HepG2 (cell line): ENCODE measurements around the gene WNT3. TPM values are rescaled to one million over a fixed set of nuclear protein-coding genes. Genes with fewer than 3 reads are reported as not detected.

ENCODE experiments used
- ATAC-seq: fragments of 200-7000 bp; cut with Tn5 transposase; 3 replicates; pipeline ENCODE4 v1.9.1; 2020; ENCODE audit warnings: mild to moderate bottlenecking, moderate library complexity
- BruUV-seq: library from RNA; stranded (reverse); fragments of 400-500 nt; replicated peaks from 2 replicates; lab custom pipeline; 2021; lab: Mats Ljungman, UMichigan
- CTCF ChIA-PET: fragments of 300-600 bp; formaldehyde crosslinking; extraction: SDS; loops from one replicate; lab custom pipeline; 2021; ENCODE audit warnings: low total read pairs, inconsistent platforms, low intra/inter-chr PET ratio; lab: Yijun Ruan, JAX
- POLR2A ChIA-PET: fragments of 350-600 bp; sonication (Branson Sonifier 250); formaldehyde crosslinking; loops from one replicate; lab custom pipeline; 2020; ENCODE audit warnings: antibody characterized with exemption, inconsistent platforms; lab: Yijun Ruan, JAX
- DNase-seq: peaks from one replicate; pipeline ENCODE4 v3.0.0-alpha.2; 2015; ENCODE audit warnings: low spot score
- FAIRE-seq: peaks from 3 replicates; lab custom pipeline; 2011; peaks lifted over from hg19 to GRCh38; lab: Jason Lieb, UNC
- H2AFZ ChIP-seq: one replicate; pipeline ENCODE4 v1.6.1; 2011; ENCODE audit warnings: low read length, inconsistent platforms
- H3K27ac ChIP-seq: fragments of 300-600 bp; 3 replicates; pipeline ENCODE4 v1.8.0; 2011; ENCODE audit warnings: mixed run types, mild to moderate bottlenecking, mixed read lengths, low read length, inconsistent platforms; ENCODE audit not compliant: insufficient read depth; ENCODE audit errors: extremely low read length
- H3K27me3 ChIP-seq, 2 experiments: fragments of 200-600 bp in 1 of 2; 2 replicates in 1 of 2; 3 replicates in 1 of 2; pipeline versions ENCODE4 v1.6.0 to v1.8.0; 2011; ENCODE audit warnings: low read length in 2 of 2, mild to moderate bottlenecking in 2 of 2, moderate library complexity in 2 of 2, inconsistent platforms in 1 of 2; ENCODE audit not compliant: insufficient read depth in 2 of 2, control insufficient read depth in 1 of 2
- H3K36me3 ChIP-seq, 2 experiments: fragments of 200-600 bp in 1 of 2; replicated peaks in 1 of 2; 2 replicates in 1 of 2; 3 replicates in 1 of 2; pipeline versions ENCODE4 v1.5.1 to v1.8.0; 2011; ENCODE audit warnings: low read length in 2 of 2, inconsistent platforms in 1 of 2; ENCODE audit not compliant: insufficient read depth in 2 of 2, control insufficient read depth in 1 of 2
- H3K4me1 ChIP-seq: 2 replicates; pipeline ENCODE4 v1.5.1; 2012; ENCODE audit warnings: low read length, inconsistent platforms; ENCODE audit not compliant: insufficient read depth
- H3K4me2 ChIP-seq: 2 replicates; pipeline ENCODE4 v1.6.0; 2011; ENCODE audit warnings: low read depth, low read length, inconsistent platforms
- H3K4me3 ChIP-seq, 3 experiments: fragments of 200-600 bp in 1 of 3; sonication (generic), shearing (Covaris generic) in 1 of 3; replicated peaks in 1 of 3; 2 replicates each; pipeline ENCODE4 v1.5.1; 2011 to 2016; ENCODE audit warnings: low read length in 3 of 3, inconsistent platforms in 2 of 3, low read depth in 2 of 3, mild to moderate bottlenecking in 2 of 3, control low read depth in 1 of 3, mixed read lengths in 1 of 3; ENCODE audit not compliant: insufficient read depth in 1 of 3
- H3K79me2 ChIP-seq: one replicate; pipeline ENCODE4 v1.6.1; 2011; ENCODE audit warnings: low read length, inconsistent platforms; ENCODE audit not compliant: insufficient read depth
- H3K9ac ChIP-seq: 2 replicates; pipeline ENCODE4 v1.6.0; 2011; ENCODE audit warnings: mild to moderate bottlenecking, low read depth, low read length, inconsistent platforms; ENCODE audit not compliant: insufficient read depth
- H3K9me3 ChIP-seq: 2 replicates; pipeline ENCODE4 v1.5.1; 2012; ENCODE audit warnings: mild to moderate bottlenecking, low read length
- H4K20me1 ChIP-seq: 2 replicates; pipeline ENCODE4 v1.6.0; 2011; ENCODE audit warnings: inconsistent platforms, mild to moderate bottlenecking, low read length, moderate library complexity; ENCODE audit not compliant: insufficient read depth
- HIVEP1 ChIP-seq: sonication (generic); formaldehyde crosslinking; IDR thresholded peaks from 2 replicates; pipeline ENCODE4 v1.4.0; 2020; ENCODE audit warnings: mild to moderate bottlenecking, missing genetic modification reagents
- KDM4B ChIP-seq: sonication (generic); formaldehyde crosslinking; IDR thresholded peaks from 2 replicates; pipeline ENCODE4 v1.4.0; 2020; ENCODE audit warnings: missing genetic modification reagents
- NFE2L2 ChIP-seq: fragments of 150-350 bp; IDR thresholded peaks from 2 replicates; pipeline ENCODE4 v1.6.1; 2014; ENCODE audit warnings: low read length
- NR2F2 ChIP-seq: IDR thresholded peaks from 2 replicates; pipeline ENCODE4 v1.6.1; 2012; ENCODE audit warnings: low read depth, inconsistent platforms, borderline replicate concordance
- PAF1 ChIP-seq: IDR thresholded peaks from 2 replicates; pipeline ENCODE4 v1.6.1; 2016; ENCODE audit warnings: missing genetic modification reagents, missing compliant biosample characterization
- PHF5A ChIP-seq: IDR thresholded peaks from one replicate; pipeline ENCODE4 v1.6.1; 2018; ENCODE audit warnings: low read depth, missing genetic modification reagents; ENCODE audit not compliant: unreplicated experiment
- SCMH1 ChIP-seq: sonication (generic); formaldehyde crosslinking; IDR thresholded peaks from 2 replicates; pipeline ENCODE4 v1.9.0; 2021; ENCODE audit warnings: missing genetic modification reagents, mild to moderate bottlenecking, borderline replicate concordance
- SKI ChIP-seq: fragments of 450-650 bp; IDR thresholded peaks from one replicate; pipeline ENCODE4 v1.6.1; 2018; ENCODE audit warnings: mild to moderate bottlenecking; ENCODE audit not compliant: partially characterized antibody
- SP1 ChIP-seq, 2 experiments: fragments of 450-650 bp in 1 of 2; sonication (generic) in 1 of 2; formaldehyde crosslinking in 1 of 2; IDR thresholded peaks; 2 replicates each; pipeline versions ENCODE4 v1.4.0 to v1.6.1; 2016 to 2020; ENCODE audit warnings: missing genetic modification reagents in 1 of 2
- STAT6 ChIP-seq: sonication (generic); formaldehyde crosslinking; IDR thresholded peaks from 2 replicates; pipeline ENCODE4 v1.4.0; 2020; ENCODE audit warnings: missing genetic modification reagents, mild to moderate bottlenecking, borderline replicate concordance
- ZBTB20 ChIP-seq: sonication (generic); formaldehyde crosslinking; IDR thresholded peaks from 2 replicates; pipeline ENCODE4 v1.8.1; 2023; ENCODE audit warnings: missing genetic modification reagents, low read depth, mild to moderate bottlenecking, borderline replicate concordance
- ZFP82 ChIP-seq: sonication (generic); formaldehyde crosslinking; IDR thresholded peaks from 2 replicates; pipeline ENCODE4 v1.5.1; 2020; ENCODE audit warnings: mild to moderate bottlenecking, missing genetic modification reagents, borderline replicate concordance
- ZNF276 ChIP-seq: sonication (generic); formaldehyde crosslinking; IDR thresholded peaks from 2 replicates; pipeline ENCODE4 v1.4.0; 2020; ENCODE audit warnings: mild to moderate bottlenecking, low read depth, missing genetic modification reagents
- ZNF30 ChIP-seq: sonication (generic); formaldehyde crosslinking; IDR thresholded peaks from 2 replicates; pipeline ENCODE4 v1.5.0; 2020; ENCODE audit warnings: mild to moderate bottlenecking, missing genetic modification reagents
- ZNF501 ChIP-seq: sonication (generic); formaldehyde crosslinking; IDR thresholded peaks from 2 replicates; pipeline ENCODE4 v1.5.1; 2020; ENCODE audit warnings: mild to moderate bottlenecking, moderate library complexity, missing genetic modification reagents
- ZNF513 ChIP-seq: sonication (generic); formaldehyde crosslinking; conservative IDR thresholded peaks from 2 replicates; pipeline ENCODE4 v1.5.0; 2020; ENCODE audit warnings: missing genetic modification reagents
- ZNF570 ChIP-seq: sonication (generic); formaldehyde crosslinking; IDR thresholded peaks from 2 replicates; pipeline ENCODE4 v1.4.0; 2020; ENCODE audit warnings: mild to moderate bottlenecking, missing genetic modification reagents, borderline replicate concordance
- ZNF841 ChIP-seq: sonication (generic); formaldehyde crosslinking; IDR thresholded peaks from 2 replicates; pipeline ENCODE4 v1.8.1; 2023; ENCODE audit warnings: missing genetic modification reagents, borderline replicate concordance
- WGBS: methylation state at CpG from one replicate; pipeline ENCODE4 v1.1.6; 2017; ENCODE audit warnings: low lambda C conversion rate; 5-methylcytosine and 5-hydroxymethylcytosine counted together
- in situ Hi-C: cut with HindIII; loops from 2 replicates; pipeline ENCODE4 v1.10.0; 2017; ENCODE audit warnings: low pct_unique_long_range_greater_than_20kb; ENCODE audit not compliant: extremely low pct_ligation_motif_present
- intact Hi-C: fragments of 100-400 bp; cut with micrococcal nuclease; formaldehyde crosslinking; loops from one replicate; pipeline ENCODE4 v1.10.0; 2022; ENCODE audit not compliant: unreplicated experiment
- polyA plus RNA-seq, 8 experiments: library from polyadenylated mRNA; depleted of rRNA in 3 of 8; stranded (reverse) in 7 of 8; unstranded in 1 of 8; fragments of >200 nt; fragmentation: Illumina TruSeq in 4 of 8; extraction: Trizol in 4 of 8; gene quantifications; 2 replicates each; pipeline versions ENCODE4 v1.2.1 to v1.2.3, GENCODE V29; 2011 to 2016; ENCODE audit warnings: low read depth in 4 of 8, missing spikeins in 1 of 8, mixed read lengths in 1 of 8; ENCODE audit not compliant: insufficient read depth in 1 of 8
- total RNA-seq, 5 experiments: library from RNA; depleted of rRNA; stranded (reverse); fragments of >200 nt; fragmentation: Illumina TruSeq; extraction: Trizol; gene quantifications; 2 replicates each; pipeline ENCODE4 v1.2.3, GENCODE V29; 2016; ENCODE audit warnings: low read depth in 1 of 5
- TF ChIP-seq, protein P1 (sequence below): sonication (generic); formaldehyde crosslinking; IDR thresholded peaks from 2 replicates; pipeline ENCODE4 v1.9.0; 2021; ENCODE audit warnings: missing genetic modification reagents, borderline replicate concordance

Gene WNT3
- total and polyA plus RNA-seq, 2 of the 13 experiments (the other 11 are each of a cell fraction or from before 2014, with no cell fraction given): 8.5 to 10.3 TPM

DNA sequence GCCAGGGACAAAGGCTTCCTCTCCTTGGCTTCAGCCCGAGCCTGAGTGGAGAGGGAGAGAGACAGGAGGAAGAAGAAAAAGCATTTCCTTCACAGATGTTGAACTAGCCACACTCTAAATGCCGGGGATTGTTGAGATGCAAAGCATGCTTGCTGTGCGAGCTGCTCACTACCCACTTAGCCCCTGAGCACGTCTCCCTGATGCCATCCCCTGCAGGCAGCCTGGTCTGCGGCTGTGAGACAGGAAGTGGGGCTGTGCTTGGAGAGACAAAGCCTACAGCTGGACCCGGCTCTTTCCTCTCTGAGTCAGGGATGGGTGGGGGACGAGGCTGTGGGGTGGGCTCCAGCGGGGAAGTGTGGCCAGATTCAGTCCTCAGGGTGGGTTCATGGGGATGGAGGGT, 46.6 kb upstream of the WNT3 start:
- Histone ChIP-seq H3K4me3 (no peak overlapping the region), H3K9me3 (no peaks in the 10 kb centered on the region), H2AFZ (no peak overlapping the region), H4K20me1 (no peaks in the 10 kb centered on the region), H3K4me1 (peaks cover 55% of the 10 kb centered on the region), H3K27ac (no peak overlapping the region), H3K4me2 (no peak overlapping the region), H3K79me2 (no peaks in the 10 kb centered on the region), H3K27me3 (peaks cover 10 to 29% of the 10 kb centered on the region in 2 experiments; a peak in 3 of 5 replicates), H3K9ac (no peak overlapping the region), H3K36me3 (no peaks in the 10 kb centered on the region)
- TF ChIP-seq KDM4B: no peak
- TF ChIP-seq SCMH1: no peak
- TF ChIP-seq NFE2L2: no peak
- TF ChIP-seq STAT6 (CRISPR knock-in tag): no peak
- TF ChIP-seq, protein P1, sequence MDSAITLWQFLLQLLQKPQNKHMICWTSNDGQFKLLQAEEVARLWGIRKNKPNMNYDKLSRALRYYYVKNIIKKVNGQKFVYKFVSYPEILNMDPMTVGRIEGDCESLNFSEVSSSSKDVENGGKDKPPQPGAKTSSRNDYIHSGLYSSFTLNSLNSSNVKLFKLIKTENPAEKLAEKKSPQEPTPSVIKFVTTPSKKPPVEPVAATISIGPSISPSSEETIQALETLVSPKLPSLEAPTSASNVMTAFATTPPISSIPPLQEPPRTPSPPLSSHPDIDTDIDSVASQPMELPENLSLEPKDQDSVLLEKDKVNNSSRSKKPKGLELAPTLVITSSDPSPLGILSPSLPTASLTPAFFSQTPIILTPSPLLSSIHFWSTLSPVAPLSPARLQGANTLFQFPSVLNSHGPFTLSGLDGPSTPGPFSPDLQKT (CRISPR knock-in tag): no peak
- TF ChIP-seq ZNF841 (CRISPR knock-in tag): no peak
- TF ChIP-seq ZBTB20 (CRISPR knock-in tag): no peak
- TF ChIP-seq ZNF570: no peak
- no peak for TF ChIP-seq SKI
- no peak for TF ChIP-seq PHF5A (CRISPR knock-in tag)
- no peak for TF ChIP-seq HIVEP1 (CRISPR knock-in tag)
- no peak for TF ChIP-seq ZFP82 (CRISPR knock-in tag)
- no peak for TF ChIP-seq ZNF501 (CRISPR knock-in tag)
- TF ChIP-seq SP1 (IDR thresholded peaks at IDR 0.05): no peak
- TF ChIP-seq SP1 (CRISPR knock-in tag; IDR thresholded peaks at IDR 0.05): no peak
- TF ChIP-seq ZNF276: no peak
- TF ChIP-seq PAF1 (CRISPR knock-in tag): no peak
- TF ChIP-seq ZNF513 (CRISPR knock-in tag): no peak
- no peak for TF ChIP-seq NR2F2
- TF ChIP-seq ZNF30 (CRISPR knock-in tag): no peak
- FAIRE-seq: no peak
- in situ Hi-C loops: no loop called here
- POLR2A ChIA-PET: no interaction called here
- intact Hi-C loops: no loop called here
- no TSS peak for BruUV-seq
- DNase-seq: no peak
- ATAC-seq: no peak
- WGBS: 36% methylated on average over 8 of the region's 8 CpGs
- CTCF ChIA-PET: no interaction called here
